ENCODE data around the gene ELFN1. TPM values are rescaled to one million over a fixed set of nuclear protein-coding genes. Genes with fewer than 3 reads are reported as not detected.

ELFN1 gene
- 0.16 and 0.20 TPM in 2 replicates for total RNA-seq

DNA sequence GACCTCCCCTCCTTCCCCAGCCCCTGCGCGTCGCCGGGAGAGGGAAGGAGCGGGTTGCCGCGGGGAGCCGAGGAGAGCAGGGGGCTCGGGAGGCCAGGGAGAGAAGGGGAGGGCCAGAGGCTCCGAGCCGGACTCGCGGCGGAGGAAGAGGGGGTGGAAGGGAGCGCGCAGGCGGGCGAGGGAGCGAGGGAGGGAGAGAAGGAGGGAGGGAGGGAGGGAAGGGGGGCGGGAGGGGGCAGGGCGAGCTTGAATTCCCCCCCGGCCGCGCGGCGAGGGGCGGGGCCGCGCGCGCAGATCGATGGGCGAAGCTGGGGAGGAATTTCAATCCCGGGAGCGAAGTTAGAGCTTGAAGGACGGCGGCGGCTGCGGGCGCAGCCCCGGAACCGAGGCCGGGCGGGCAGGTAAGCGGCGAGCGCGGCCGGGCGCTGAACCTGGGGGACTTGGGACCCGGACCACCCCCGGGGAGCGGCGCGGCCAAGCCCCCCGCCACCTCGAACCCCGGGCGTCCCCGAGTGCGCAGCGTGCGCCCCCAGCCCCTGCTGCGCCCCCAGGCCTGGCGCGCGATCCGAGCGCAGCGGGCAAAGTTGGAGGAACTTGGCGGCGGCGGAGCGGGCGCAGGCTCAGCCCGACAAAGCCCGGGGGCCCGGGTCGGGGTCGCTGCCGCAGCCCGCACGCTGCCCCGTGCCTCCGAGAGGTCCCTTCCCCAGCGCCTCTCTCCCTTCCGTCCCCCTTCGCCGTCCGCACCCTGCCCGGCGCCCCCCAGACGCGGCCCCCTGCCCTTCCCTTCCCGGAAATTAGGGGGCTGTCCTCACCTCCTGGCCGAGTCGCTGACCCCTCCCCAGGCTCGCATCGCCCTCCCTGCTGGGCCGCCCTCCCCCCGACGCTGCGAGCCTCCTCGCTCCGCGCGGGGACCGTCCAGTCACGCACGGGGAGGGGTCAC lies at the start of gene ELFN1:
TSS of gene ELFN1 (plus strand) at position 324 of the 940 bp plus-strand sequence. CDS start 74,320 bp downstream, outside the sequence.
- intact Hi-C loops (cut with micrococcal nuclease) = loop anchor here (10.0 kb wide), 1 partner anchor 535 kb away; no protein-coding TSS in a partner anchor

DNA sequence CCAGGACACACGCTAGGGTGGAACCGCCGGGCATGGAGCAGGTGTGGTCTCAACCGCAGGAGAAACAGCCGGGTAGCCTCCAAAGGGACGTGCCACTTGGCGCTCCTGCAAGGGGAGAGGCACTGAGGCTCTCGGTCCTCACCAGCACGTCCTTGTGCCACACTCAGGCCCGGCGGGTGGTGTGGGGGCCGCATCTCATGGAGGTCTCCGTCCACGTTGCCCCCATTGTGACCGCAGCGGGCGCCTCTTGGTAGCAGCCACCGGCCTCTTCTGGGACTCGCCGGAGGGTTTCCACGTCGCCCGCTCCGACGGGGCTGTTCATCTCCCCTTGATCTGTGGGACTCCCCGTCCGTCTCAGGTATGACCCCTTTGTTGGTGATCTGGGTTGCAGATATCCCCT lies 49.2 kb upstream of the ELFN1 start:
- intact Hi-C loops (cut with micrococcal nuclease) = no loop called here

DNA sequence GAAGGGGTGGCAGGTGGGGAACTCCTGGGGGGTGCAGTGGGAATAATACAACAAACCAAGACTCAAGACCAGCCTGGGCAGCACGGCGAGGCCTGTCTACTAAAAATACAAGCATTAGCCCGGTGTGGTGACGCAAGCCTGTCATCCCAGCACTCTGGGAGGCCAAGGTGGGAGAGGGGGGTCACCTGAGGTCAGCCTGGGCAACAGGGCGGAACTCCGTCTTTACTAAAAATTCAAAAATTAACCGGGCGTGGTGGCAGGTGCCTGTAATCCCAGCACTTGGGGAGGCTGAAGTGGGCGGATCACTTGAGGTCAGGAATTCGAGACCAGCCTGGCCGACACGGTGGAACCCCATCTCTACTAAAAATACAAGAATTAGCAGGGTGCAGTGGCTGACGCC lies 48.4 kb upstream of the ELFN1 start:
- intact Hi-C loops (cut with micrococcal nuclease) = no loop called here

DNA sequence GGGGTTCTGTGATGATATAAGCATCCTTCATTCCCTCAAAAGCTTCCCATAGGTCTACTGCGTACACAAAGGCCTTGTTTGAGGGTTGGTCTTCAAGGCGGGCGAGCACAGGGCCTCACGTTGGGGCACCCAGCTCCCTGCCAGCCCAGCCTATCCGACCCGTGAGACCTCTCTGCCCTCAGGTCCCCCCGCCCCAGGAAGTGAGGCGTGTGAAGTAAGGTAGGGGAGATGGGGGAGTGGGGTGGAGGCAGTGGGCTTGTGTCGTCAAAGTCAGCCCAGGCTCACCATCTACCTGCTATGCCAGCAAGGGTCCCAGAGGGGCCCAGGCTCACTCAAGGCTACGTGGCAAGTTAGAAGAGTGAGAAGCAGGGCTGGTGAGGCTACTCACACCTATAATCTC lies 47.6 kb upstream of the ELFN1 start:
- intact Hi-C loops (cut with micrococcal nuclease) = no loop called here

DNA sequence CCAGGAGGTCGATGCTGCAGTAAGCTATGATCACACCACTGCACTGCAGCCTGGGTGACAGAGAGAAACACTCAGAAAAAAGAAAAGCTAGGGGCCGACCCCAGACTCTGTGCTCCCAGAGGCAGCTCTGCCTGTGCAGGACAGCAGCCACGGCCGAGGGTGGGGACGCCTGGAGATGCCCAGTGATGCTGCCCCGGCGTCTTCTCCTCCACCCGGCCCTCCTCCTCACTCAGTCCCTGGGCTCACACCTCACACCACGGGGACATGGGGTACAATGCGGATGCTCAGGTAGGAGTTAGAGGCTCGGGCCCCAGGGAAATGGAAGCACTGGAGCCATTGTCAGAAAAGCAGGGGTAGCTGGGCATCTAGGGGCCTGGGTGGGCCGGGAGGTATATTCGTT lies 46.3 kb upstream of the ELFN1 start:
- intact Hi-C loops (cut with micrococcal nuclease) = no loop called here

DNA sequence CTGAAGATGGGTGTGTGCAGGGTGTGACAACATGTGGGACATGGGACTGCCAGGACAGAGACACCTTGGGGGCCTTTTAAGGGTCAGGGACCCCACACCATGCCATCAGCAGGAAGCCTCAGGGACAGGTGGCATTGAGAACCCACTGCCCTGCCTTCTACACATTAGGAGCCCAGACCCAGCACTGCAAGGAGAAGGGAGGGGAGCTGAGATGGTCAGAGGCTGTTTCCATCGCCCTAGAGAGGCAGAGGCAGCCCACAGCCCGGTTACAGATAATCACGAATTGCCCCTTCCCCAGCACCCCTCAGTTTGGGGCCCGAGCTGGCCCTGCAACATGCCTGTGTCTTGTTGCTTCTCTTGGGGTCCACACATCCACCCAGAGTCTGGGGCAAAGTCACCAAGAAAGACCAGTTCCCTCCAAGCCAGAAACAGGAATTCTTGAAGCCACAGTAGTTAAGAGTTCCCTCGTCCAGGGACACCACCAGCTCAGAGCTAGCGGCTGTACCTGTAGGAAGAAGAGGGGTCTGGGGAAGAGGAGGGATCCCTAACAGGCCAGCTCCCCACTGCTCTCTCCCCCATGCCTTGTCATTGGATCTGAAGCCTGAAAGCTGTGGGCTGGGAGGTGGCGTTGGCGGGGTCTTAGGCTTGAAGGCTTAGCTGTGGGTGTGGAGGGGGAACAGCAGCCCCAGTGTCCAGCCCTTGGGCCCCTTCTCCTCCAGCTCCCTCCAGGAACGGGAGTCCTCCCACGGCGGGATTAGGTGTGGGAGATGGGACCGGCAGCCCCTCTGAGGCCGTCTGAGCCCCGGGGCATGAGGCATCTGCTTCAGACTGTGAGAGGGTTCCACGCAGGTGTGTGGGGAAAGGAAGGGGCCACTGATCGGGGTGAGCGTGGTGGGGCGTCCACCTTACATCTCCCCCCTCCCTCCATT lies 44.8 kb upstream of the ELFN1 start:
- intact Hi-C loops (cut with micrococcal nuclease) = no loop called here

DNA sequence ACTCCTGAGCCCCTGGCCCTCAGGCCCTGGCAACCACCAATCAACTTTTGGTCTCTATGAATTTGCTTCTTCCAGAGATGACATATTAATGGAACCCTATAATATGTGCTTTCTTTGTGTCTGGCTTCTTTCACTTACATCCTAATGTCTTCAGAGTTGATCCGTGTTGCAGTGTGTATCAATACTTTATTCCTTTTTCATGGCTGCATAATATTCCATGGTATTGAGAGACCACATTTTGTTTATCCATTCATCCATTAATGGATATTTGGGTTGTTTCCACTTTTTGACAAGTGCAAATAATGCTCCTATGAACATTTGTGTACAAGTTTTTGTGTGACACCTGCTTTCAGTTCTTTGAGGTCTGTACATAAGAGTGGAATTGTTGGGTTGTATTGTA lies 43.3 kb upstream of the ELFN1 start:
- intact Hi-C loops (cut with micrococcal nuclease) = no loop called here

DNA sequence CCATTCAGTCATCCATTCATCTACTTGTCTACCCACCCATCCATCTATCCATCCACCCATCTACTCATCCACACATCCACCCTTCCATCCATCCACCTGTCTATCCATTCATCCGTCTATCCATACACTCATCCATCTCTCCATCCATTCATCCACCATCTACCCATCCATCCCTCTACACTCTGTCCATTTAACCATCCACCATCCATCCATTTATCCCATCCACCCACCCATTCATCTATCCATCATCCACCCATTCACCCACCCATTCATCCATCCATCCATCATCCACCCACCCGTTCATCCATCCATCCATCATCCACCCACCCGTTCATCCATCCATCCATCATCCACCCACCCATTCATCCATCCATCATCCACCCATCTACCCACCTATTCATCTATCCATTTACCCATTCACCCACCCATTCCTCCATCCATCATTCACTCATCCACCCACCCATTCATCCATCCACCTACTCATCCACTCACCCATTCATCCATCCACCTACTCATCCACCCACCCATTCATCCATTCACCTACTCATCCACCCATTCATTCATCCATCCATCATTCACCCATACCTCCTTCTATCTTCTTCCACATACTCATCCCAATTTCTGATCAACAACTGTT lies 39.3 kb upstream of the ELFN1 start:
- intact Hi-C loops (cut with micrococcal nuclease) = no loop called here

DNA sequence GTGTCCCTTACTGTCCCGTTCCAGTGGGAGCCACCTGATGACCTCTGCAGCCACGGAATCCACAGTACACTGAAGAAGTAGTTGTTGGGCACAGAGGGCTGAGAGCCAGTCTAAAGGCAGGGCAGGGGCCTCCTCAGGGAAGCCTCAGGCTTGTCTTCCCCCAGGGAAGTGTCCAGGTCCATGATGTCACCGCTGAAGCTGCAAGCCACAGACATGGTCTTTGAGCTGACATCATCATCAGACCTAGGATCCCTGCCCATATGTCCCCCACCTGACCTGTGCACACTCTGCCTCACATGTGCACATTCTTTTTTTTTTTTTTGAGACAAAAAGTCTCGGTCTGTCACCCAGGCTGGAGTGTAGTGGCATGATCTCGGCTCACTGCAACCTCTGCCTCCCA lies 38.4 kb upstream of the ELFN1 start:
- intact Hi-C loops (cut with micrococcal nuclease) = no loop called here

DNA sequence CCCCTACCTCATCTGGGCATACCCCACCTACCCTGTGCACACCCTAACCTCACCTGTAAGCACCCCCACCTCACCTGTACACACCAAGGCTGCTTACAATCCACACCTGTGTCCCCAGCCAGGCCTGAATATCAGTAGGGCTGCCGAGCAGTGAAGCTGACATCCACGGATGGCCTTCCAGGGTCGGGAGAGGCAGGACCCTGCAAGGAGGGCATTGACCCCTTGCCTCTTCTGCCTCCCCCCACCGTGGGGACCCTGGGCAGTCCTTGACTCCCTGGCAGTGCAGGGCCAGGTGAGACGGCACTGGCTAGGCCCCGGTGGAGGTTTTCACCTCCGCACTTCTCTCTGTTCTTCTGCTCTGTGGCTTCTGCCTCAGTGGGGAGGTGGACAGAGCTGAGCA lies 37.6 kb upstream of the ELFN1 start:
- intact Hi-C loops (cut with micrococcal nuclease) = no loop called here

DNA sequence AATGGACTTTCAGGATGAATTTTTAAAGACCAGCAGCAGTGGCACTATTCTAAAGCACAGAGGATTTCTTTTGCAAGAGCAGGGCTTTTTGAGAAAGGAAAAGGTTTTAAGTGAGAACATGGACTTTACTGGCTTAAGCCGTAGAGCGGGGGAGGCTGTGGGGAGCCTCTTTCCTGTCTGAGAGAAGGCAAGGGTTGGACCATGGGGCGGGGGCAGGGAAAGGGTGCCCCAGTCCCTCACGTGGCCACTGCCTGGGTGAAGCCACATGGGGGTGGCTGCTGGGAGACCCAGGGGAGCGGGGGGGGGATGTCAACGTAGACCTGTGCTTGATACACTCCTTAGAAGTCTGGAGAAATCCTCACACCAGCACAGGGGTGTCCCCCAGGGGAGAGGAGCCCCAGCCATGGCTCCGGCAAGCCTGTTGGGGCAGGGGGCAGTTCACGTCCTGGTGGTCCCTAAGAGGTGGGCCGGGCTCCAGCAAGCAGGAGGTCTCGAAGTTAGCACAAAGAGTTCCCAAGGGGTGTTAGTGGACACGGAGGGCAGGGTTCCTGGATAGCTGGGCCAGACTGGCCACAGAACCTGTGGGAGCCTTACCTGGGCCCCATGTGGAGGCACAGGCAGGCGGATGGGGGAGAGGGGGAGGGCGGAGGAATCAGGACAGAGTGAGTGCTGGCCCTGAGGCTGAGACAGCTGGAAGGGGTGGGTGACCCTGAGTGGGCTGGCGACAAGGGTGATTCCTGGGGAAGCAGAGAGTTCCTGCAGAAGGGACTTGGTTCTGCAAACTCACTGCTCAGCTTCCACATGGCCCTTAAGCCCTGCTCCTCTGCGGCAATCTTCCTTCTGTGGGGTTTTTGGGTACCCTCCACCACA lies 36.9 kb upstream of the ELFN1 start:
- intact Hi-C loops (cut with micrococcal nuclease) = no loop called here

DNA sequence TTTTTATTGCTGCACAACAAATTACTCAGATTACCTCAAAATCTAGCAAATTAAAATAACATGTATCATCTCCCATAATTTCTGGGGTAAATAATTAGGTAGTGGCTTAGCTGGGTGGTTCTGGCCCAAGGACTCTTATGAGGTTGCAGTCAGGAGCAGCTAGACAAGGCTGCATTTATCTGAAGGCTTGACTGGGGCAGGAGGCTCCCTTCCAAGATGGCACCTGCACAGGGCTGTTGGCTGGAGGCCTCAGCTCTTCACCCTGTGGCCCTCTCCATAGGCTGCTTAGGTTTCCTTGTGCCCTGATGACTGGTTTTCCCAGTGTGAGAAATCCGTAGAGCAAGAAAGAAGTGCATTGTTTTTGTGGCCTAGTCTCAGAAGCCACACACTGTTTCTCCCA lies 34.7 kb upstream of the ELFN1 start:
- intact Hi-C loops (cut with micrococcal nuclease) = no loop called here

DNA sequence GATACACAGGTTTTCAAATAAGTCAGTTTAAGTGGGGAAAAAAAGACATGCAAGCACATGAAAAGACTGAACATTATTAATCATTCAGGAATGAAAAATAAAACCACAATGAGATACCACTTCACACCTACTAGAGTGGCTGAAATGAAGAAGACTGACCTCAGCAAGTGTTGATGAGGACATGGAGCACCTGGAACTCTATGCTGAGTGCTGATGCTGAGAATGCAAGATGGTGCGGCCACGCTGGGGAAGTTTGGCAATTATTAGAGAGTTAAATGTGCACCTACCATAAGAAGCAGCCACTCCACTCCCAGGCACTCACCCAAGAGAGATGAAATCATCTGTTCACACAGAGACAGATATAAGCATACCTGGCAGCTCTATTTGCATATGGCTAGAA lies 32.9 kb upstream of the ELFN1 start:
- intact Hi-C loops (cut with micrococcal nuclease) = no loop called here

DNA sequence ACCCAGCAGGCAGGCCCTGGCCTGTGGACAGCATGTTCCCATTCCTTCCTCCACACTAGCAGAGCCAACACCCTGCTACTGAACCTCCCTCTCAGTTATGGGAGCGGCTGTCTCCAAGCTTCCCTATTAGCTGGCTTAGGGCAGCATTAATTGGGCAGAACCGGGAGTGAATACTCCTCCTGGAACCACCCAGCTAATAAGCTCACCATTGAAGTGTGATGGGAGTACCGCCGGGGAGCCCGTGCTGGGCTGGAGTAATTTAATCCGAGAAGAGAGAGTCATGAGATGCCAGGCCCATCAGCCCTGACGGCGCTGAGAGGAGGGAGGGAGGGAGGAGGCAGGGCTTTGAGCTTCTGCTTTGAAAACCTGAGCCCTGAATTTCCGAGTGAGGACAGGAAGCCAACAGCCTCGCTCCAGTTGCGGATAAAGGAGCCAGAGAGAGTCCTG lies 31.8 kb upstream of the ELFN1 start:
- intact Hi-C loops (cut with micrococcal nuclease) = no loop called here

DNA sequence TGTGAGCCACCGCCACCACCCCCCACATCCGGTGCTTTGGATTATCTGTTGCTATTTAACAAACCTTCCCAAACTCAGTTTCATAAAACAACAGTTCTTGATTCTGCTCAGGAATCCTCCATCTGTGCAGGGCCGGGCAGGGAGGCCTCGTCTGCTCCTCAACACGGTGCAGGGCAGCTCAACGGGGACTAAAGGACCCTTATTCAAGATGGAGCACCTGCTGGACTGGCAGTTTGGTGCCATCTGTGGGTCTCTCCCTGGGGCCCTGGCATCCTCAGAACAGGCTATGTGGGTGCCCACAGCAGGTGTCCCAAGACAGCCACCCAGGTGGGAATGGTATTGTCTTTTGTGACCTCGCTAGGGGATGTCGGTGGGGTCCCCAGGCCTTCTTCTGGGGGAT lies 31.0 kb upstream of the ELFN1 start:
- intact Hi-C loops (cut with micrococcal nuclease) = no loop called here

DNA sequence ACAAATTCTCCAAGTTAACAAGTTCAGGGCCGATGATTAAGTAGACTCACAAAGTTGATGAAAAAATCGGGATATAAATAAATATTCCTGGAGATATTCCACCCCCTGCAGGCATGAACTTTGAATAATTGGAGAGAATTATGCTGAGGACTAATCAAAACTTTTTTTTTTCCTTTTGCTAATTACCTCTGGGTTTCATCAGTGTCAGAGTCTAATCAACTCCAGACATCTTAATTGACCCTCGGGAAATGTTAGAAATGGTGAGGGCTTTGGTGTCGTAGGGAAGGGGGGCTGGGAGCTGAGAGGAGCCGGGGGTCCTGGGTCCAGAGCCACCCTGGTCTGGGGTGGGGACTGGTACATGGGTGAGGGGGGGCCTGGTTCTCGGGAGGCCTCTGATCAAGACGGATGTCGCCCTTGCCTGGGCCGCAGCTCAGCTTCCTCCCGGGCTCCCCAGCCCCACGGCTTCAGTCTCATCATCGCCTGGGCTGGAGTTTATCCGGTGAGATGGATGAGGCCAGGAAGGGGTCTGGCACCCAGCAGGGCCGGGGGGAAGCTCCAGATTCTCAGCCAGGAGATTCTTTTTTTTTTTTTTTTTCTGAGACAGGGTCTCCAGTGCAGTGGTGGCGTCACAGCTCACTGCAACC lies 30.4 kb upstream of the ELFN1 start:
- intact Hi-C loops (cut with micrococcal nuclease) = no loop called here

DNA sequence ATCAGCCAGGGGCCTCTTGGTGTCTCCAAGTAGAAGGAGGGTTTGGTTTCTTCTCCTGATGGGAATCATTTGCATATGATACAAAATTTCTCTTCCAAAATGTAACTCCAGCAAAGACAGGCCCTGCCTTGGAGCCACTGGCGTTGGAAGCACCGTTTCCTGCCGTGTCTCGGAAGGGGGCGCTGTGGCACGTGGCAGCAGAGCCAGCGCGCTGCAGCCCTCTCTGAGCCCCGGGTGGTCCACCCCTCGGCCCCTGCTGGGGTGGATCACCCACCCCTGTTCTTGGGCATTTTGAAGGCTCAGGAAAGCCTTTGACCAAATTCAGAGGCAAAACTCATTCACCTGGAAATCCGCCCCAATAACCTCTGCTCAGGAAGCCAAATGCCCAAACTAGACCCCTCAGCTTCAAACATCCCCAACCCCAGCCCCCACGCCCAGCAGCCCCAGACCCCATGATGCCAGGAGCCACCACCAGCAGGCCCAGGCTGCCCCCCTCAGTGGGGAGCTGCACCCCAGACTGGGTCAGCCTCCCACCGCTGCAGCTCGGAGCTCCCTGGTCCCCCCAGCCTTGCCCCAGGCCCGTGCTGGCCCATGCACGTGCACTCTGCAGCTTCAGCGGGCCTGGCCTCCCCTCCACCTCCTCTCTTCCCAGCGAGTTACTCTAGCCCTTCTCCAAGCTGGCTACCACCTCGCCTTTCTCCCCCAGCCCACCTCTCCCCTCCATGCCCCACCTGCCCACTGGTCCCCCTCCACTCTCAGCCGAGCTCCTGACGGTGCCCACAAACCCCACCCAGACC lies 29.5 kb upstream of the ELFN1 start:
- intact Hi-C loops (cut with micrococcal nuclease) = no loop called here

DNA sequence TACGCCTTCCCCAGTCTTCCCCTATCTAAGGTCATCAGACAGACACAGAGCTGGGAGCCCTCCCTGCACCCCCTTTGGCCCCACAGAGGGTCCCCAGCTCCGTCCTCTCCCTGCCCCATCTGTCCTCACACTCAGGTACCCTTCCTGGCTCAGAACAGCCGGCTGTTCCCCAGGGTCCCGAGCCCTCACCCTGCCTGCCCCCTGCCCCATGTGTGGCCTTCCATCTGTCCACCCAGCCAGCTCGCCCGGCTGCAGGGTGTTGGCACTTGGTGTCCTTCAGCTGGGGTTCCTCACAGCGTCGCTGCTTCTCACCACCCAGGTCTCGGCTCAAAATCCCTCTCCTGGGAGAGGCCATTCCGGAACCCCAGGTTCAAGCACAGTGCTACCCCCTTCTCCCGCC lies 28.9 kb upstream of the ELFN1 start:
- intact Hi-C loops (cut with micrococcal nuclease) = no loop called here

DNA sequence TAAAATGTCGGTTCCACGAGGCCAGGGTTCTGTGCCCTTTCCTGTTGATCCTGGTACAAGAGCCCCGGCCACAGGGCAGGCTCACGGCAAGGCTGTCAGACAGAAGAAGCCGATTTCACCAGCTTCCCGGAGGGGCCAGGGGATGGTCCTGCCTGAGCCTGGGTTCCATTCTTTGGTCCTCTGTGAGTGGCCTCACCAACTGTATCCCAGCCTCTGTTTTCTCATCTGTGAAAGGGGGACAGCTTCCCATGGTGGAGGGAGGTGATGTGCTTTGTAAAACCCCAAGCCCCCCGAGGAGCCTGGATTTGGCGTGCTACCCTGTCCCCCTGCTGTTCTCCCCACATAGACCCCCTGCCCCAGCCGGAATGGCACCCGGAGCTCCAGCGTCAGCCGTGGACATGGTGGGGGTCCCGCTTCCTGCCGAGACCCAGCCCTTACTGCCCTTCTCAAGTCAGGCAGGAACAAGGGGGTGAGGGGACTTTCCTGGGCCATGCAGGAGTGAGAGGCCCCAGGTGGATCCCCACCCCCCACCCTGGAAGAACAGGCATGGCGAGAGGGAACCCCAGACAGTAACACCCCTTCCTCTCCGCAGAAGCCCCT lies 28.3 kb upstream of the ELFN1 start:
- intact Hi-C loops (cut with micrococcal nuclease) = no loop called here
